ENCODE measurements around the gene AASDH.
A peak's percentile ranks its signal among the peaks of the same experiment; 100 is the strongest.

DNA sequence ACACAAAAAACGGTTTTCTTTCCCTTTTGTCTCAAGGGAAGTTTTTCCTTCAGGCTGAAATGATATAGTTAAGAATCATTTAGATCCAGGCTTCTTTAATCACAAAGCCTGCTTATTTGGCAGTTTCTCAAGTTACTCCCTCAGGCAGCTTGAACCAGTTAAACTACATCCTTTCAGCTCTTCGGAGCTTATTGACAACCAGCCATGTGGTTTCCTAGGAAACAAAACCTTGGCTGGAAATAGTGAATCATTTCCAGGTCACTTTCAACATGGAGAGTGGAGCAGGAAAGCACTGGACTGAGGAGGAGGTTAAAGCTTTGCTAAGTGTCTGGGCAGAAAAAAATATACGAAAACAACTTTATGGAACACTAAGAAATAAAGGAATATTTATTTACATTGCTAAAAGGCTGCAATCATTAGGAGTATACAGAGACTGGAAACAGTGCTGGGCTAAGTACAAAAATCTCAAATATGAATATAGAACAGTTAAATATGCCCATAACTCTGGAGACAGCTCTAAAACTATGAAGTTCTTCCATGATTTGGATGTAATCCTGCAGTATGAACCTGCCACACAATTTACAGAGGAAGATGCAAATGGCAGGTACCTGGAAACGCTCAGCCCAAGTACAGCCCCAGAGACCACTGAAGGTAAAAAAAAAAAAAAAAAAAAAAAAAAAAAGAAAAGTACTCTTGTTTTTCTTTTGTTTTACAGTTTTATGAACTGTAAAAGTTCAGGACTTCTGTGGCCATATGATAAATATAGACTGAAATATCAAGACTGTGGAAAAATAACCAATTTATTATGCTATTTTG, 23.2 kb upstream of the AASDH start:
- TF ChIP-seq POLR2A (IDR thresholded peaks at IDR 0.05; ENCODE audit: low read length) (peak; percentile 30), GATA1 (IDR thresholded peaks at IDR 0.05; ENCODE audit: low read depth, low read length) (no peak)
